ENCODE data around the gene LAPTM5.

The LAPTM5 gene

DNA sequence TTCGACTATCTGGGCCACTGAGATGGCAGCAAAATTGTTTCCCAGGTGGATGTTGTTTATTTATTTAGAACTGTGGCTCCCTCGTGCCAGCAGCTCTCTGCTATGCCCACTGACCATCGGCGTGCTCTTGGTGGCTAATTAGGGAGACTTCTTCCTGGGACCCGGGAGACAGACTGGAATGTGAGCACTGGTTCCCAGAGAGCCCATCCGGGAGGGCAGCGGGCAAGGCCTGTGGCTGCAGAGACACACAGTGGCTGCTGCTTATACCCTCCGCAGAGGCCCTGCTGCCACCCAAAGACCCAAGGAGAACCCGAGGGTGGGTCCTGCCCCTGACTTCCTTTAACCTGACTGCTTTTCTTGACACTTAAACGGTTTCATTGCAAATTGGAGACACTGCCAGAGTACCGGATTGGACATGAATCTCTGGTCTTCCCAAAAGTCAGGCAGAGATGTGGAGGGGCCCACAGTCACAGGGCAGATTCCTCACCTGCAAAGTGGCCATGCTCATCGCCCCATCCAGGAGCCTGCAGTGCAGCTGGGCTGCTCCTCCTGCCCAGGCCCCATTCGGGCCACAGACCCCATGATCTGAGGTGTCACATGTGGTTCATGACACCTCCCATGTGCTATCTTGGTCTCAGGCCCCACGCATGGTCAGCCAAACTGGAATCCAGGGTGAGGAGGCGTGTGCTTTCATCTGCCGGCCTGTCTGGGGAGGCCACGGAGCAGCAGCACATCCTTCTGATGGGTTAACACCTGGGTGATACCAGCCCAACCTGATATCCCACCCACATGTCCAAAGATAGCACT lies 28.5 kb downstream of the LAPTM5 start:
- no peak for DNase-seq (ENCODE audit: low spot score)

DNA sequence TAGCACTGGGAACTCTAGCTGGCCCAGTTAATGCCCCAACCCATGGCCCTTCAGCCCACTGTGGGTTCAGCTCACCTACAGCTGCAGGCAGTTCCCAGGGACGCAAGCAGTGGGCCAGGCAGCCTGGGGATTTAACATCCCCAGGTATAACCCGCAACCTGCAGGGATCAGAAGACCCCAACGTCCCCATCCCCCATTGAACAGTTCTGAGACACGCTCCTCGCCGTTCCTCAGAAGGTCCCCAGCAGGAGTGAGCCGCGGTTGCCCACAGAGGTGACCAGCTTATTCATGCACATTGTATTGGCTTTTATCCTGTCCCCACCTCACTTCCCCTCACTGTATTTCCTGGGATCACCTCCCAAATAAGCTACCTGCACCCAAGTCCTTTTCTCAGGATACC lies 29.2 kb downstream of the LAPTM5 start:
- no peak for DNase-seq (ENCODE audit: low spot score)

DNA sequence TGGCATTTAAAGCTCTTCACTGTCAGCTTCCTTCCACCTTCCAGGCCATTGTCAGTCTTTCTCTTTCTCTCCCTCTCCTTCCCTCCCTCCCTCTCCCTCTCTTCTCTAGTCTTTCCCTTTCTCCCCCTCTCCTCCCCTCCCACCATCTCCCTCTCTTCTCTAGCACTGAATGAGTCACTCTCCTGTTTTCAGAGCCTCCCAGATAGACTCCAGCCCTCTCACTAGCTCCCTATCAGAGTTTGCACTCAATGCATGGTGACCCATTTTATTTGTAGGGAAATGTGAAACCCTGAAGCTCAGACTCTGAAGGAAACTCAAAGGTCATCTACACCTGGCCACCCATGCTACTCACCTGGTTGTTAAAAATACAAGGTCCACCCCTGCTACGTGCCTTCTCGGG lies 29.8 kb downstream of the LAPTM5 start:
- no peak for DNase-seq (ENCODE audit: low spot score)

DNA sequence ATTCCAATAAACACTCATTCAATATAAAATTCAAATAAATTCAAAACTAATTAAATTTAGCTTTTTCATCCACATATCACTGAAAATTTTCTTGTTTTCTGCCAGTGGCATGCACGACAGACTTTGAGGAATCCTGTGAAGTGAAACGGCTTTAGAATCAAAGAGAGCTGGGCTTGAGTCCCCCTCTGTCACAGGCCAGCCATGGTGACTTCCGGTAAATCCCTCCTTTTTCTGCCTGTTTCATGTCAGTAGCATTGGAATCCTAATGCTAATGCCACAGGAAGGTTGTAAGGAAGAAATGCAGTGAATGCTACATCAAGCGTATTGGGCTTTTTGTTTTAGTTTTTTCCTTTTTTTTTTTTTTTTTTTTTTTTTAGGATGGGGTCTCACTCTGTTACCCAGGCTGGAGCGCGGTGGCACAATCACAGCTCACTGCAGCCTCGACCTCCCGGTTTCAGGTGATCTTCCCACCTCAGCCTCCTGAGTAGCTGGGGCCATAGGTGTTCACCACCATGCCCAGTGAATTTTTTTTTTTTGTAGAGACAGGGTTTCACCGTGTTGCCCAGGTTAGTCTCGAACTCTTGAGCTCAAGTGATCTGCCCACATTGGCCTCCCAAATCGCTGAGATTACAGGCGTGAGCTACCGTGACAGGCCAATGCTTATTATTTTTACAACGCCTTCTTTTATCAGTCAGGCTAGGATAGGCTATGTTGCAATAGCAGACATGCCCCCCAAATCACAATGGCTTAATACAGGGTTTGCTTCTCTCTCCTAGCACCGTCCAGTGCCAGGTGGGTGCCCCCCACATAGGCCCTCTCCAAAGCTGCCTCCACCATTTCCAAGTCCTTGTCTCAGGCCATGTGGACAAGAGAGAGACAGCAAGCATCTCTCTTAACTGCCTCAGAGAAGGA lies 30.5 kb downstream of the LAPTM5 start:
- no peak for DNase-seq (ENCODE audit: low spot score)

DNA sequence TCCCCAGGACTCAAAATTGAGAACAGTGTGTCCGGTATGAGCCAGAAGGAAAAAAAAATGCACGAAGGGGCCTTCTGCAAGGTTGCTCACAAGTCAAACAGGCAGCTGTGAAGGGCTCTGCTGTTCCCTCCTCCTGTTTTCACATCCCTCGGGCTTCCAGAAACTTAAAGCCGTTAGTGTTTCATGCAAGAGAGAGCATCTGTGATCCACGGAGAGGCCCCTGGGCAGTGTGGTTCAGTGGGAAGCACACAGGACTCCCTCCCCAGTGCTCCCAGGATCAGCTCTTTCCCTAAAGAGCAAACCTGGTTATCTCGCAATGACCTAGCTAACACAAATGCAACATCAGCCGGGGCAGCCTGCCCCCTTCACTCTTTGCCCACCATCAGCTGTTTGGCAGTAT lies 31.3 kb downstream of the LAPTM5 start:
- no peak for DNase-seq (ENCODE audit: low spot score)

DNA sequence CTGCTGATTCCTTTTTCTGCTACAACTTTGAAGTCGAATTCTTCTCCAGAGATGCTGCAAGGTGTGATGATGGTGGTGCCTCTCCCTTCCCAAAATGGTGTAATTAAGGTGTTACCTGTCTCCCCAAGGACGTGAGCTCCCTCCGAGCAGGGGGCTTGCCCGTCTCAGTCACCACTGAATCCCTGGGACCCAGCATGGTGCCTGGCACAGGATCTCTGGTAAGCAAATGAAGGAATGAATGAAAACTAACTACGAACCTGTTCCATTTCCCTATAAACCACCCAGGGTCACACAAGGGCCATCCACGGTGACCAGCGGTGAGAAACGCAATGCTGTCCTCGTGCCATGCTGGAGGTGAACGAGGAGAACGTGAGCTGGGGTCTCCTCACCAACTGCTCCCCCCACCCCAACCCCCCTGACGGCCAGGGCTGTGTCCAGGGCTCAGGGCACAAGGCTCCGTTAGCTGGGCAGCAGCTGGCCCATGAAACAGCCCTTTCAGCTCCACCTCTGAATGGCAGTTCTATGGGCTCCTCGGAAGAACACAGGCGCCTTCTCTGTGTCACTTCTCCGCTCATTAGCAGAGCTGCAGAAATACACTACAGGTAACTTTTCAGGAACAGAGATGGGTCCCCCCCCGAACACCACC lies 32.0 kb downstream of the LAPTM5 start:
- DNase-seq (ENCODE audit: low spot score): no peak

DNA sequence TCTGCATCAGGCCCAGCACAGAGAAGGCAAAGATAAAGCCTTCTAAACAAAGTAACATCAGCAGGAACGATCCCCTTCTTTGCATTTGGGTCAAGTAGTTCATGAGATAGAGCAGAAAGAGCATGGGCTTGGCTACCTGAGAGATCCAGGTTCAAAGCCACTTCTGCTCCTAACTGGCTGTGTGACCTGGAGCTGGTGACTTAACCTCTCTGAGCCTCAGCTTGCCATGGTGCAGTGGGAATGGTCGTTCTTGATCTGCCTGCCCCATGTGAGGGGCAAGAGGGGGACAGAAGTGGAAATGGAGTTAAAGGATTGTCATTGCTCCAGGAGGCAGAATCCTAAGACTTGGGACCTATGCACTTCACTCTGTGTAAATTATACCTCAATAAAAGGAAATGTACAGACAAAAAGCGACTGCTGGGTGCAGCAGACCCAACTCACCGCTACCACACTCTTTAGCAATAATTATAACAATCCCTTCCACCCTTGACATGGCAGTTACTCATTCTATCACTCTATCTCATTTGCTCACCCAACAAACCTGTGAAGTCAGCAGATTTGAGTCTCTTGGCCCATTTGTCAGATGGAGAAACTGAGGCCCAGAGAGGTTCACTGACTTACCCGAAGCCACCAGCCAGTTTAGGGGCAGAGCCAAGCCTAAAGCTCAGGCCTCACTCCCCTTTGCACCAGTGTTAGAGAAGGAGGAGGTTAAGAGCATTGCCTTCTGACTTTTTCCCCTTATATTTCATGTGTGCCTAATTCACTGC lies 32.7 kb downstream of the LAPTM5 start:
- no peak for DNase-seq (ENCODE audit: low spot score)

DNA sequence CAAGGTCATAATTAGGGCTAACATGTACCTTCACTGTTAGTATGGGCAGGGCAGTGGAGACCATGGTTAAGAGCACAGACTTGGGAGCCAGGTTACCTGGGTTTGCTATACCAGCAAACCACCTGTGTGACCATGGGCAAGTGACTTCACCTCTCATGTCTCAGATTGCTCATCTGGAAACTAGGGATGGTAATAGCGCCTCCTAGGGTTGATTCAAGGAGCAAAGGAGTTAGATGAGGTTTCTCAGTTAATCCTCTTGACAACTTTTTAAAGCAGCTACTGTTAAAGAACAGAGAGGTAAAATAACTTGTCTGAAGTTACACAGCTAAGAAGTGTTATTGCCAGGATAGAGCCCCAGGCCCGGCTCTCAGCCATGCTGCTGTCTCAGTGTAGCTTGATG lies 33.4 kb downstream of the LAPTM5 start:
- DNase-seq (ENCODE audit: low spot score): no peak

GRCh38 chr1:30723331-30723755 lies 34.2 kb downstream of the LAPTM5 start, which contains the start of gene MATN1:
MATN1 (minus strand) TSS chr1:30723585; CDS start chr1:30723551, 34 bp downstream.
- DNase-seq (ENCODE audit: low spot score): no peak

GRCh38 chr1:30721812-30722537 lies 35.6 kb downstream of the LAPTM5 start:
- DNase-seq (ENCODE audit: low spot score): no peak

DNA sequence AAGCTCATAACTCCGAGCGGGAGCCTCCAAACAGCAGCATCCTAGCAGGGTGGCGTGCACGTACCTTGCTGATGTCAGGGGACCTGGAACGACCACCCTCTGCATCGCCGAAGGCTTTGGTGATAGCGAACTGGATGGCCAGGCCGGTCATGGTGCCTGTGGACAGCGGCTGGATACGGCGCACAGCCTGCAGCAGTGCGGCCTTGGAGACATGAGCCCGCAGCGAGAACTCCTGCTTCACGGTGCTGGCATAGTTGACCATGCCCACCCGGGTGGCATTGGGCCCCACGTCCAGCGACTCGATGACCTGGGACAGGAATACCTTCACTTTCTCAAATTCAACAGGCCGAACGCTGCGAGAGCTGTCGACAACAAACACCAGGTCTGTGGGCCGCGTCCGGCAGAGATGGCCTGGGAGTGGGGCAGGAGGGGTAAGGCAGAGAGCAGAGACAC lies 36.2 kb downstream of the LAPTM5 start:
- DNase-seq (ENCODE audit: low spot score): no peak

GRCh38 chr1:30720271-30721223 lies 37.0 kb downstream of the LAPTM5 start:
- no peak for DNase-seq (ENCODE audit: low spot score)

DNA sequence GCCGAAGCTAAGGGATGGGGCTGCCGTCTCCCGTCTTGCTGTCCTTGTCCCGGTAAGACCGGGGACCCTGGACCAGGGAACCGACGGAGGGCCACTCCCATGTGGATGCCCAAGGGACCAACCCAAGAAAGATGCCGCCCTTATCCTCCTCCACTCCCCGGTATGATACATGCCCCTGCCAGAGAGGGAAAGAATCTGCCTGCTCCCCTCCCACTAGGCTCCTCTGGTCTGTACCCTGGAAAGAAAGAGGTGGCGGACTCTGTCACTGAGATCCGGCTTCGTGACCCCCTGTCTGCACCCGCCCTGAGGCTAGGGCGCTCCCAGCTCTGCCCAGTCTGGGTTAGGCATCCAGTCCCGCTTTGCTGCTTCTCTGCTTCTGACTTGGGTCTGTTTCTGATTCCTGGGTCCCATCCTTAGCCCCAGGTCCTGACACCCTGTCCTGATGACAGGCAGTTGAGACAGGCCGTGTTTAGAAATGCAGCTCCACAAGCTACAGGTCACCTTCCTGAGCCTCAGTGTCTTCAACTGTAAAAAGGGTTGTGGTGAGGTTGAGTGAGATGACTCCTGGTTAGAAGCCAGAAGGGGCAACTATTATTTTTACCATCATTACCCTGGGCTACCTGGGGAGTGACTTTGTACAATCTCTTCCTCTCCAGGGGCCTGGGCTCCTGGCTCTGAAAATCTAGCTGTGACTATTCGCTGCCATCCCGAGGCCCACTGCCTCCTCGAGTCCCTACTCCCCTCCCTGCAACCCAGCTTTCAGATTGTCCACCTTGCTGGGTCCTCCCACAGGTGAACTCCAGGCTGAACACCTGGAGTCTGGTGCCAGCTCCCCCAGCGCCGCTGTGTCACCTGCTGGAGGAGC lies 37.9 kb downstream of the LAPTM5 start:
- DNase-seq (ENCODE audit: low spot score): no peak

DNA sequence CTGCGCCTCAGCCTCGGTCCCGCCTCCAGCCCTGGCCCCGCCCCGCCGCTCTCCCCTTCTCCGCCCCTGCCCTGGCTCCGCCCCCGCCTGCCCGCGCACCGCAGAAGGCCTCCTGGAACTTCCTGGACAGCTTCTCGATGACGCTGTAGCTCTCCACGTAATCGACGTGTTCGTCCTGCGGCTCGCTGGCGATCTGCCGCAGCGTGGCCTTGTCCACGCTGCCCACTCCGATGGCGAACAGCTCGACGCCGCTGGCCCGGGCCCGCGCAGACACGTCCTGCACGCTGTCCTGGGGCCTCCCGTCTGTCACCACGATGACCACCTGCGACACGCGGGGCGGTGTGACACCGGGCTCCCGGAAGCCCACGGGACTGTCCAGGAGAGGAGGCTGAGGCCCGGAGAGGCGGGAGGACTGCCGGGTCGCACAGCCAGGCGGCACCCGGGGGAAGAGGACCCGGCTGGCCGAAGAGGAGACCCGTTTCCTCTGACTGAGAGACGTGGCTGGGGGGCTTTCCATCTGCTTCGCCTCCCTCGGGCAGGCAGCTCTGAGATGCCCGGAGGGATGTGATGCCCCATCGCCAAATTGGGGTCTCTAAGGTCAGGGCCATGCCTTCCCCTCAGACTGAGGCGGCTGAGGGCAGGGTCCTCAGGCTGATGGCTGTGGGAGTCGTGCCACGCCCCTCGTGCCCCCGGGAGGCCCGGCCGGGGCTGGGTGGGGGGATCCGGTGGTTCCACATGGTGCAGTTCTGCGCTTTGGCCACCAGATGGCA lies 38.8 kb downstream of the LAPTM5 start:
- DNase-seq (ENCODE audit: low spot score): peak; percentile 52

DNA sequence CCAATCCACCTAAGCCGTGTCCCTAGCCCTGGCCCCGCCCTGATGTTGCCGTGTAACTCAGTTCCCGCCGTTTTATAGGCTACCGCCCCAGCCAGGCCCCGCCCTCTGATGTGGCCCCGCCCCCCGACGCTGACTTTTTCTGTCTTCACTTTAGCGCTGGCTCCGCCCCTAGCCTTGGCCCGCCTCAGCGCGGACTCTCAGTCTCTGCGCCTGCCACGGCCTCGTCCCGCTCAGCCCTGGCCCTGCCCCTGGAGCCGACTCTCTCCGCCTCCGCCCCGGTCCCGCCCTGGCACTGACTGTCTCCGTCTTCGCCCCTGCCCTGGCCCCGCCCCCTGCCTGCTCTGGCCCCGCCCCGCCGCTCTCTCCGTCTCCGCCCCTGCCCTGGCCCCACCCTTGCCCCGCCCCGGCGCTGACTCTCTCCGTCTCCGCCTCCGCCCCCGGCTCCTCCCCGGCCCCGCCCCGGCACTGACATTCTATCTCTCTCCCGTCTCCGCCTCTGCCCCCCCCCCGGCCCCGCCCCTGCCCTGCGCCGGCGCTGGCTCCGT lies 39.4 kb downstream of the LAPTM5 start:
- peak; percentile 97 for DNase-seq (ENCODE audit: low spot score)

DNA sequence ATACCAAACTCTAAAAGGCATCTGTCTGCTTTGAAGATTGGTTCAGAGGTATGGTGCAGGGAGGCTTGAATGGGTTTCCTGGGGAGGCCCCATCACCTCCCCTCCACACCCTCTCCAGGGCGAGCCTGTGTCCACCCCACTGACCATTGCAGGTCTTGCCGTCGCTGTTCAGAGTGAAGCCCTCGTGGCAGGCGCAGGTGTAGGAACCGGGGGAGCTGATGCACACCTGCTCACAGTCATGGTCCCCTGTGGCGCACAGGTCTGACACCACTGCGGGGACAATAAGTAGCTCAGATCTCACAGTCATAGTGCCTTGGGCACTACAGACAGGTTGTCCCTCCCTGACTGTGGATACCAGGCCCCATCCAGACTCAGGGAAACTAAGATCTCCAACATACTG lies 40.9 kb downstream of the LAPTM5 start:
- no peak for DNase-seq (ENCODE audit: low spot score)

DNA sequence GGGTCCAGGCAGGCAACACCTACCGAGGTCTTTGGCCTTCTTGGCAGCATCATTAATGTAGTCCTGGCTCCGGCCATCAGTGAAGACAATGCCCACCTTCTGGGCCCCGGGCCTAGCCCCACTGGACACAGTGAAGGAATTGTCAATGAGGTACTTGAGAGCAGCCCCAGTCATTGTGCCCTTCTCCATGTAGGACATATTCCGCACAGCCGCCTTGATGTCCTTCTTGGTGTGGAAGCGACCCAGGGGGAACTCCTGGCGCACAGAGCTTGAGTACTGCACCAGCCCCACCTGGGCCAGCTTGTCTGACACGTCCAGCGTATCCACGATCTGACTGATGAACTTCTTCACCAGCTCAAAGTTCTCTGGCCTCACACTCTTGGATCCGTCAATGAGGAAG lies 41.7 kb downstream of the LAPTM5 start:
- DNase-seq (ENCODE audit: low spot score): no peak

GRCh38 chr1:30715216-30715615 lies 42.4 kb downstream of the LAPTM5 start:
- DNase-seq (ENCODE audit: low spot score): no peak

Measured in kidney capillary endothelial cell (primary cell).